ENCODE measurements around the gene OR10A7. TPM values are rescaled to one million over a fixed set of nuclear protein-coding genes. Genes with fewer than 3 reads are reported as not detected.

The OR10A7 gene
- total RNA-seq, 4 donors from 2014 or later: not detected

- 26 to 56% methylated on average over 3 of the region's 3 CpGs for WGBS, 2 donors (ENCODE audit: low coverage in 1 of 2)
- no peaks in the 10 kb centered on the region for H3K4me1 ChIP-seq
These were observed 23.5 kb downstream of the OR10A7 start, which contains the start of gene OR6C74 for GRCh38 chr12:55244309-55244708. TSS of gene OR6C74 (plus strand) at chr12:55244609. CDS start at chr12:55247288, 2,679 bp downstream.

GRCh38 chr12:55246159-55246558, 25.3 kb downstream of the OR10A7 start:
- Histone ChIP-seq H3K36me3 (no peaks in the 10 kb centered on the region), H3K4me1 (no peaks in the 10 kb centered on the region), H3K4me3 (no peak overlapping the region), H3K27ac (no peak overlapping the region), H3K9me3 (no peaks in the 10 kb centered on the region), H3K27me3 (no peaks in the 10 kb centered on the region)
- no peak for ATAC-seq
- WGBS, 2 donors (ENCODE audit: low coverage in 1 of 2): 57 to 63% methylated on average over 1 of the region's 1 CpG
- TF ChIP-seq CTCF (IDR thresholded peaks at IDR 0.05) (no peak), POLR2A (IDR thresholded peaks at IDR 0.05) (no peak), EP300 (IDR thresholded peaks at IDR 0.05) (no peak), POLR2AphosphoS5 (IDR thresholded peaks at IDR 0.05) (no peak)

More at GRCh38 chr12:55244309-55244708, 23.5 kb downstream of the OR10A7 start, which contains the start of gene OR6C74:
- TF ChIP-seq POLR2A (IDR thresholded peaks at IDR 0.05) (no peak), POLR2AphosphoS5 (IDR thresholded peaks at IDR 0.05) (no peak), EP300 (IDR thresholded peaks at IDR 0.05) (no peak), CTCF (IDR thresholded peaks at IDR 0.05) (no peak)
- ATAC-seq: no peak
- Histone ChIP-seq H3K36me3 (no peaks in the 10 kb centered on the region), H3K9me3 (no peaks in the 10 kb centered on the region), H3K27ac (no peak within 1 kb of the TSS), H3K27me3 (no peaks in the 10 kb centered on the region), H3K4me3 (no peak within 1 kb of the TSS)

- no peaks in the 10 kb centered on the region for H3K4me1 ChIP-seq
- no peaks in the 10 kb centered on the region for H3K27me3 ChIP-seq
- no peak for ATAC-seq
- no peaks in the 10 kb centered on the region for H3K9me3 ChIP-seq
- no peak overlapping the region for H3K27ac ChIP-seq
- 46 to 68% methylated on average over 3 of the region's 3 CpGs for WGBS, 2 donors (ENCODE audit: low coverage in 1 of 2)
- TF ChIP-seq POLR2A (IDR thresholded peaks at IDR 0.05) (no peak), CTCF (IDR thresholded peaks at IDR 0.05) (no peak), POLR2AphosphoS5 (IDR thresholded peaks at IDR 0.05) (no peak), EP300 (IDR thresholded peaks at IDR 0.05) (no peak)
- no peaks in the 10 kb centered on the region for H3K36me3 ChIP-seq
- H3K4me3 ChIP-seq: no peak overlapping the region
These were observed 30.1 kb downstream of the OR10A7 start for GRCh38 chr12:55250944-55251343.

GRCh38 chr12:55253281-55253680, 32.5 kb downstream of the OR10A7 start:
- Histone ChIP-seq H3K27ac (no peak overlapping the region), H3K27me3 (no peaks in the 10 kb centered on the region), H3K9me3 (no peaks in the 10 kb centered on the region), H3K4me1 (no peaks in the 10 kb centered on the region), H3K4me3 (no peak overlapping the region), H3K36me3 (no peaks in the 10 kb centered on the region)
- ATAC-seq: no peak
- TF ChIP-seq POLR2AphosphoS5 (IDR thresholded peaks at IDR 0.05): no peak

- H3K9me3 ChIP-seq: no peaks in the 10 kb centered on the region
- no peaks in the 10 kb centered on the region for H3K36me3 ChIP-seq
- H3K4me1 ChIP-seq: no peaks in the 10 kb centered on the region
- 75 to 76% methylated on average over 2 to 4 of the region's 4 CpGs for WGBS, 2 donors (ENCODE audit: low coverage in 1 of 2)
- TF ChIP-seq POLR2AphosphoS5 (IDR thresholded peaks at IDR 0.05) (no peak), EP300 (IDR thresholded peaks at IDR 0.05) (no peak), POLR2A (IDR thresholded peaks at IDR 0.05) (no peak), CTCF (IDR thresholded peaks at IDR 0.05) (no peak)
- no peak overlapping the region for H3K27ac ChIP-seq
- no peak for ATAC-seq
- H3K4me3 ChIP-seq: no peak overlapping the region
- no peaks in the 10 kb centered on the region for H3K27me3 ChIP-seq
These were observed 36.0 kb downstream of the OR10A7 start for GRCh38 chr12:55256831-55257230.

Measured in gastroesophageal sphincter (tissue), 4 donors.